ENCODE results near the gene SYNE4. TPM values are rescaled to one million over a fixed set of nuclear protein-coding genes. Genes with fewer than 3 reads are reported as not detected.

The SYNE4 gene, protein sequence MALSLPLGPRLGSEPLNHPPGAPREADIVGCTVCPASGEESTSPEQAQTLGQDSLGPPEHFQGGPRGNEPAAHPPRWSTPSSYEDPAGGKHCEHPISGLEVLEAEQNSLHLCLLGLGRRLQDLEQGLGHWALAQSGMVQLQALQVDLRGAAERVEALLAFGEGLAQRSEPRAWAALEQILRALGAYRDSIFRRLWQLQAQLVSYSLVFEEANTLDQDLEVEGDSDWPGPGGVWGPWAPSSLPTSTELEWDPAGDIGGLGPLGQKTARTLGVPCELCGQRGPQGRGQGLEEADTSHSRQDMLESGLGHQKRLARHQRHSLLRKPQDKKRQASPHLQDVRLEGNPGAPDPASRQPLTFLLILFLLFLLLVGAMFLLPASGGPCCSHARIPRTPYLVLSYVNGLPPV
- total RNA-seq (ENCODE audit: low replicate concordance): 2.3 and 10.9 TPM in 2 replicates

DNA sequence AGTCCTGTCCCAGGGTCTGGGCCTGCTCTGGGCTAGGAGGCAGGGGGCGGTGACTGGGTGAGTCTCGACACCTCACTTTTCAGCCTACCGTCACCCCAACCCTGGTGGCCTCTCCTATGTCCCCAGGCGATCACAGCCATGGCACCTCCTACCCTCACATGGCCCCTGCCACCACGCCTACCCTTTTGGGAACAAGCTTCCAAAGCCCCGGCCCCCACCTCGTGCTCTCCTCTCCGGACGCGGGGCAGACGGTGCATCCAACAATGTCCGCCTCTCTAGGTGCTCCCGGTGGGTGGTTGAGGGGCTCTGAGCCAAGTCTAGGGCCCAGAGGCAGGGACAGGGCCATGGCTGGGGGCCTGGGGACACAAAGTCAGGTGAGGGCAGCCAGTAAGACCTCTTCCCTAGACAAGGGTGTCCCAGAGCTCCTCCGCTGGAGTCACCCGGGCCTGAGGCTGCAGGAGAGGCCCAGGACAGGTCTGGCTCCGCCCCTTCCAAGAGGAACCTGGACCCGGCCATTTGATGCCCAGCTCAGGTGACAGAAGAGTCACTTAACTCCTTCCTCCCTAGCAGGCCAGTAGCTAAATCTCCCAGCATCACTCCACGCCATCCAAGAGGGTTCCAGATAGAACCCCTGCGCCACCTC, at the start of gene SYNE4:
SYNE4 (minus strand) TSS at position 478 of the 643 bp plus-strand sequence; CDS start at position 346, 132 bp downstream.
- peaks cover 13% of the 10 kb centered on the region for H3K27me3 Mint-ChIP-seq (ENCODE audit: insufficient read depth, low read depth)
- no peaks in the 10 kb centered on the region for H3K9me3 ChIP-seq (ENCODE audit: low read depth)
- H3K27ac ChIP-seq: no peak within 1 kb of the TSS
- H3K79me2 ChIP-seq (ENCODE audit: low read depth): peaks cover 9% of the 10 kb centered on the region
- H3K36me3 ChIP-seq: no peaks in the 10 kb centered on the region
- H3K4me1 Mint-ChIP-seq: peaks cover 17% of the 10 kb centered on the region
- peak within 1 kb of the TSS; percentile 76 for H3K4me3 Mint-ChIP-seq
- TF ChIP-seq, protein P1, sequence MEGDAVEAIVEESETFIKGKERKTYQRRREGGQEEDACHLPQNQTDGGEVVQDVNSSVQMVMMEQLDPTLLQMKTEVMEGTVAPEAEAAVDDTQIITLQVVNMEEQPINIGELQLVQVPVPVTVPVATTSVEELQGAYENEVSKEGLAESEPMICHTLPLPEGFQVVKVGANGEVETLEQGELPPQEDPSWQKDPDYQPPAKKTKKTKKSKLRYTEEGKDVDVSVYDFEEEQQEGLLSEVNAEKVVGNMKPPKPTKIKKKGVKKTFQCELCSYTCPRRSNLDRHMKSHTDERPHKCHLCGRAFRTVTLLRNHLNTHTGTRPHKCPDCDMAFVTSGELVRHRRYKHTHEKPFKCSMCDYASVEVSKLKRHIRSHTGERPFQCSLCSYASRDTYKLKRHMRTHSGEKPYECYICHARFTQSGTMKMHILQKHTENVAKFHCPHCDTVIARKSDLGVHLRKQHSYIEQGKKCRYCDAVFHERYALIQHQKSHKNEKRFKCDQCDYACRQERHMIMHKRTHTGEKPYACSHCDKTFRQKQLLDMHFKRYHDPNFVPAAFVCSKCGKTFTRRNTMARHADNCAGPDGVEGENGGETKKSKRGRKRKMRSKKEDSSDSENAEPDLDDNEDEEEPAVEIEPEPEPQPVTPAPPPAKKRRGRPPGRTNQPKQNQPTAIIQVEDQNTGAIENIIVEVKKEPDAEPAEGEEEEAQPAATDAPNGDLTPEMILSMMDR (IDR thresholded peaks at IDR 0.05): no peak
- TF ChIP-seq EZH2 (IDR thresholded peaks at IDR 0.05): no peak
- no peak for TF ChIP-seq EZH2phosphoT487 (IDR thresholded peaks at IDR 0.05)
- H3K4me2 ChIP-seq: peak within 1 kb of the TSS; percentile 94
- H3K27me3 ChIP-seq: no peaks in the 10 kb centered on the region
- no peaks in the 10 kb centered on the region for H4K20me1 ChIP-seq (ENCODE audit: low read depth)
- H3K4me1 ChIP-seq: peaks cover 16% of the 10 kb centered on the region
- H3F3A ChIP-seq (ENCODE audit: low read depth): peaks cover 8% of the 10 kb centered on the region
- H3K9me3 Mint-ChIP-seq: peaks cover 4% of the 10 kb centered on the region
- peak within 1 kb of the TSS; percentile 78 for H3K27ac Mint-ChIP-seq
- no peak within 1 kb of the TSS for H2AFZ ChIP-seq (replicated peaks)
- H3K9ac ChIP-seq: no peak within 1 kb of the TSS
- peak; percentile 75 for DNase-seq (ENCODE audit: low spot score)
- H3K36me3 Mint-ChIP-seq: no peaks in the 10 kb centered on the region
- peak within 1 kb of the TSS; percentile 55 for H3K4me3 ChIP-seq

DNA sequence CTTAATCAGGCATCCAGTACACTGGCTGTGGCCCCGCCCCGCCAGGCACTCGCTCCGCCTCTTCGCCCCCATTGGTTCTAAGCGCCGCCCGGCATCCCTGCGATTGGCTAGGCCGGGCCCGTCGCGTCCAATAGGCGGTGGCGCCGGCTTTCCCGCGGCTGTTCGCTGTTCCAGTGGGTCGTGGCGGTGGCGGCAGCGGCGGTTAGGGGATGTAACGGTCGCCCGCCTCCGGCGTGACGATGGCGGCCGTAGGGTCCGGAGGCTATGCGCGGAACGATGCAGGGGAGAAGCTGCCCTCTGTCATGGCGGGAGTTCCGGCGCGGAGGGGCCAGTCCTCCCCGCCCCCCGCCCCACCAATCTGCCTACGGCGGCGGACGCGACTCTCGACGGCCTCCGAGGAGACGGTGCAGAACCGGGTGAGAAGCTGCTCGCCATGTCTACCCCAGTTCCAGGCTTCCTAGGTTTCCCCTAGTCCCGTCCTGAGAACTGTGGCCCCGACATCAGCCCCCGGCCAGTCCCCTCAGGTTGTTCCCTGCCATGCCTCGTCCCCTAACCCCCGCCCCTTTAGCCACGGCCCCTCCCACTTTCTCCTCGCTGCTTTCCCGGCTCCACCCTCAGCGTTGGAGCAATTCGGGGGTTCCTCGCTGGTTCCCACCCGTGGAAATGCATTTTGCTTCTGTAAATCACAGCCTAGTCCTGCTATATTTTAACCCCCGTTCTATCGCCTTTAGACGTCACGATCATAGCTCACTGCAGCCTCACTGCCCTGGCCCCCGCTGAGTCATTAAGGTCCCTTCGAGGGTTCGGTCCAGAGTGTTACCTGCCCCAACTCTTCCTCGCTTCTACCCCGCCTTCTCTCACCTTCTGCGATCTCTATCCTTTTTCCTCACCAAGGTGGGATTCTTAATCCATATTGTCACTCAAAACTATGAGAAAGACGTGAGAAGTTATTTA, 46.4 kb upstream of the SYNE4 start, which contains the start of gene WDR62:
WDR62 (plus strand) TSS at position 165 of the 954 bp plus-strand sequence; CDS start at position 240, 75 bp downstream.
- no peaks in the 10 kb centered on the region for H3K27me3 Mint-ChIP-seq (ENCODE audit: insufficient read depth, low read depth)
- peak within 1 kb of the TSS; percentile 88 for H3K27ac Mint-ChIP-seq
- H3K36me3 Mint-ChIP-seq: peaks cover 8% of the 10 kb centered on the region

More for the DNA sequence above, 46.4 kb upstream of the SYNE4 start, which contains the start of gene WDR62:
- Histone ChIP-seq H2AFZ (replicated peaks) (peak within 1 kb of the TSS; percentile 85), H3K4me2 (peak within 1 kb of the TSS; percentile 96), H3F3A (ENCODE audit: low read depth) (peaks cover 14% of the 10 kb centered on the region), H3K9me3 (ENCODE audit: low read depth) (no peaks in the 10 kb centered on the region), H3K79me2 (ENCODE audit: low read depth) (peaks cover 48% of the 10 kb centered on the region), H3K27ac (peak within 1 kb of the TSS; percentile 78), H3K27me3 (no peaks in the 10 kb centered on the region), H3K4me3 (peak within 1 kb of the TSS; percentile 64), H4K20me1 (ENCODE audit: low read depth) (peaks cover 34% of the 10 kb centered on the region), H3K36me3 (no peaks in the 10 kb centered on the region), H3K4me1 (peaks cover 12% of the 10 kb centered on the region), H3K9ac (peak within 1 kb of the TSS; percentile 50)
- Mint-ChIP-seq H3K4me1 (peaks cover 24% of the 10 kb centered on the region), H3K9me3 (no peaks in the 10 kb centered on the region), H3K4me3 (peak within 1 kb of the TSS; percentile 98)
- TF ChIP-seq EZH2 (IDR thresholded peaks at IDR 0.05) (no peak), EZH2phosphoT487 (IDR thresholded peaks at IDR 0.05) (no peak)
- TF ChIP-seq, protein P1 (IDR thresholded peaks at IDR 0.05): no peak
- DNase-seq (ENCODE audit: low spot score): peak; percentile 98
